Sigmoid colon (tissue), 7 donors: Measurements from ENCODE around the gene NCAN. TPM values are rescaled to one million over a fixed set of nuclear protein-coding genes. Genes with fewer than 3 reads are reported as not detected.
"Not testable (repeated sequence)": the region's sequence is repeated elsewhere in the genome, so short reads cannot be mapped to it uniquely, and the experiment has no call there.

ENCODE experiments used
- DNase-seq: peaks from one replicate; pipeline ENCODE4 v3.0.0-alpha.2; 2019
- H3K27ac ChIP-seq, 4 donors: fragments of 200-600 bp; sonication (generic); one replicate each; pipeline ENCODE4 v1.5.1; 2016 to 2019; ENCODE audit warnings: mild to moderate bottlenecking in 1 of 4
- H3K27me3 ChIP-seq, 3 donors: fragments of 200-600 bp; sonication (generic); one replicate each; pipeline ENCODE4 v1.5.1; 2019; ENCODE audit warnings: mild to moderate bottlenecking in 1 of 3
- H3K36me3 ChIP-seq, 4 donors: fragments of 200-600 bp; sonication (generic); one replicate each; pipeline ENCODE4 v1.5.1; 2016 to 2019
- H3K4me1 ChIP-seq, 4 donors: fragments of 200-600 bp; sonication (generic); one replicate each; pipeline ENCODE4 v1.5.1; 2017 to 2019
- H3K4me3 ChIP-seq, 4 donors: fragments of 200-600 bp; sonication (generic); one replicate each; pipeline ENCODE4 v1.5.1; 2017 to 2019; ENCODE audit warnings: mild to moderate bottlenecking in 2 of 4, moderate library complexity in 1 of 4
- H3K9me3 ChIP-seq, 4 donors: fragments of 200-600 bp in 3 of 4; sonication (generic) in 3 of 4; one replicate each; pipeline versions ENCODE4 v1.5.1 to v1.6.1; 2013 to 2019
- CTCF ChIP-seq, 4 experiments: fragments of 450-650 bp in 3 of 4; fragments of 200-600 bp in 1 of 4; IDR thresholded peaks; one replicate each; pipeline ENCODE4 v1.5.1; 2016 to 2019; ENCODE audit warnings: antibody characterized with exemption in 4 of 4, mild to moderate bottlenecking in 3 of 4, moderate library complexity in 2 of 4
- EP300 ChIP-seq, 4 donors: sonication (generic); formaldehyde crosslinking; IDR thresholded peaks; one replicate each; pipeline ENCODE4 v1.6.1; 2017; ENCODE audit warnings: antibody characterized with exemption in 4 of 4
- POLR2A ChIP-seq, 2 donors: fragments of 450-650 bp; IDR thresholded peaks; one replicate each; pipeline ENCODE4 v1.6.1; 2016; ENCODE audit warnings: antibody characterized with exemption in 2 of 2, mild to moderate bottlenecking in 2 of 2, moderate library complexity in 2 of 2
- POLR2AphosphoS5 ChIP-seq, 4 donors: sonication (generic); formaldehyde crosslinking; IDR thresholded peaks; one replicate each; pipeline ENCODE4 v1.6.1; 2017; ENCODE audit warnings: antibody characterized with exemption in 4 of 4
- WGBS, 2 donors: extraction: QIAGEN DNeasy Blood & Tissue Kit; methylation state at CpG; one replicate each; pipeline ENCODE4 v1.1.7; 2013; 5-methylcytosine and 5-hydroxymethylcytosine counted together
- intact Hi-C: fragments of 100-400 bp; cut with DNase I; formaldehyde crosslinking; loops from one replicate; pipeline ENCODE4 v1.15.1; 2023
- polyA plus RNA-seq, 3 donors: library from polyadenylated mRNA; stranded (reverse); fragments of 200-250 nt; gene quantifications; one replicate each; pipeline ENCODE4 v1.2.3, GENCODE V29; 2013
- total RNA-seq, 4 donors: library from RNA; depleted of rRNA; stranded (reverse); fragments of >200 nt; gene quantifications; one replicate each; pipeline ENCODE4 v1.1.0, GENCODE V29; 2016
- donor health status: healthy with polysubstance abuse.
- donor health status: Bipolar disorder and iron deficiency.
- donor health status: healthy.

Gene NCAN
- total and polyA plus RNA-seq, 7 donors, result under 0.01 to 0.09 (median under 0.01) TPM; not detected in 4

GRCh38 chr19:19239675-19240074, 27.9 kb downstream of the NCAN start:
- no peak overlapping the region for H3K27ac ChIP-seq
- H3K4me1 ChIP-seq, result no peaks in the 10 kb centered on the region
- H3K27me3 ChIP-seq, result peaks cover 0 to 22% (median 11%) of the 10 kb centered on the region in 3 donors
- no peak overlapping the region for H3K4me3 ChIP-seq
- H3K36me3 ChIP-seq, result no peaks in the 10 kb centered on the region
- DNase-seq, result no peak
- intact Hi-C loops, result no loop called here
- no peak for TF ChIP-seq POLR2AphosphoS5 (IDR thresholded peaks at IDR 0.05)
- no peak for TF ChIP-seq POLR2A (IDR thresholded peaks at IDR 0.05)
- no peak for TF ChIP-seq CTCF (IDR thresholded peaks at IDR 0.05)
- H3K9me3 ChIP-seq, result peaks cover 4 to 7% (median 6%) of the 10 kb centered on the region in 4 donors

- TF ChIP-seq EP300 (IDR thresholded peaks at IDR 0.05) (no peak), CTCF (IDR thresholded peaks at IDR 0.05) (no peak), POLR2AphosphoS5 (IDR thresholded peaks at IDR 0.05) (no peak), POLR2A (IDR thresholded peaks at IDR 0.05) (no peak)
- Histone ChIP-seq H3K27ac (no peak overlapping the region), H3K9me3 (peaks cover 0 to under 1% (median 0%) of the 10 kb centered on the region in 4 donors), H3K4me1 (no peaks in the 10 kb centered on the region), H3K4me3 (no peak overlapping the region), H3K36me3 (no peaks in the 10 kb centered on the region), H3K27me3 (peaks cover 0 to 22% (median 11%) of the 10 kb centered on the region in 3 donors)
- WGBS, 2 donors, result 79 to 80% methylated on average over 9 of the region's 9 CpGs
- DNase-seq, result no peak
- intact Hi-C loops, result no loop called here
Measured at GRCh38 chr19:19240476-19240875, 28.7 kb downstream of the NCAN start.

- Histone ChIP-seq H3K4me3 (no peak overlapping the region), H3K36me3 (no peaks in the 10 kb centered on the region), H3K9me3 (no peaks in the 10 kb centered on the region), H3K4me1 (no peaks in the 10 kb centered on the region), H3K27me3 (peaks cover 0 to 41% (median 3%) of the 10 kb centered on the region in 3 donors), H3K27ac (no peak overlapping the region)
- TF ChIP-seq EP300 (IDR thresholded peaks at IDR 0.05) (no peak), POLR2A (IDR thresholded peaks at IDR 0.05) (no peak), CTCF (IDR thresholded peaks at IDR 0.05) (no peak), POLR2AphosphoS5 (IDR thresholded peaks at IDR 0.05) (no peak)
- WGBS, 2 donors, result 48 to 68% methylated on average over 5 of the region's 5 CpGs
- intact Hi-C loops, result no loop called here
- DNase-seq, result no peak
Measured at GRCh38 chr19:19250196-19250801, 38.5 kb downstream of the NCAN start.

GRCh38 chr19:19253409-19253808, 41.7 kb downstream of the NCAN start:
- H3K27ac ChIP-seq, DNase-seq, H3K4me3 ChIP-seq, H3K36me3 ChIP-seq, H3K4me1 ChIP-seq, H3K9me3 ChIP-seq, intact Hi-C loops: not testable (repeated sequence)
- 88 to 92% methylated on average over 6 of the region's 6 CpGs for WGBS, 2 donors
- peaks cover 0 to 66% (median 3%) of the 10 kb centered on the region in 3 donors for H3K27me3 ChIP-seq

- Histone ChIP-seq H3K9me3 (no peaks in the 10 kb centered on the region), H3K4me3 (no peak overlapping the region), H3K4me1 (peaks cover 0 to 5% (median 3%) of the 10 kb centered on the region in 4 donors), H3K27me3 (peaks cover 10 to 72% (median 17%) of the 10 kb centered on the region in 3 donors), H3K27ac (no peak overlapping the region), H3K36me3 (no peaks in the 10 kb centered on the region)
- 39 to 57% methylated on average over 17 of the region's 17 CpGs for WGBS, 2 donors
- TF ChIP-seq POLR2AphosphoS5 (IDR thresholded peaks at IDR 0.05) (no peak), EP300 (IDR thresholded peaks at IDR 0.05) (no peak)
- intact Hi-C loops, result no loop called here
- no peak for DNase-seq
Measured at GRCh38 chr19:19256072-19256969, 44.6 kb downstream of the NCAN start.
